RWPE1 (cell line): Measurements from ENCODE around the gene SFMBT2.
A peak's percentile ranks its signal among the peaks of the same experiment; 100 is the strongest.
"Not testable (repeated sequence)": the region's sequence is repeated elsewhere in the genome, so short reads cannot be mapped to it uniquely, and the experiment has no call there.

Source experiments
- CTCF ChIA-PET: fragments of 350-600 bp; sonication (Branson Sonifier 250); formaldehyde crosslinking; extraction: SDS; loops from one replicate; lab custom pipeline; 2021; lab: Yijun Ruan, JAX
- POLR2A ChIA-PET: fragments of 400-600 bp; formaldehyde crosslinking; extraction: SDS; loops from one replicate; lab custom pipeline; 2020; ENCODE audit warnings: antibody characterized with exemption; ENCODE audit not compliant: low non-redundant PET; lab: Yijun Ruan, JAX
- DNase-seq: peaks from one replicate; pipeline ENCODE4 v3.0.0; 2012; ENCODE audit warnings: low spot score
- H3K27ac ChIP-seq: fragments of 450-650 bp; 2 replicates; pipeline ENCODE4 v1.5.1; 2017
- TF ChIP-seq, protein P1 (sequence below): fragments of 450-650 bp; conservative IDR thresholded peaks from 2 replicates; pipeline ENCODE4 v1.5.1; 2017; ENCODE audit warnings: low read depth, mild to moderate bottlenecking

The SFMBT2 gene

GRCh38 chr10:7304110-7304509 lies 106.7 kb downstream of the SFMBT2 start:
- no peak for DNase-seq
- CTCF ChIA-PET, result no interaction called here
- H3K27ac ChIP-seq, result 0 out of 2 replicates have a peak overlapping the region, but pooled peaks have one; percentile 24
- TF ChIP-seq, protein P1, sequence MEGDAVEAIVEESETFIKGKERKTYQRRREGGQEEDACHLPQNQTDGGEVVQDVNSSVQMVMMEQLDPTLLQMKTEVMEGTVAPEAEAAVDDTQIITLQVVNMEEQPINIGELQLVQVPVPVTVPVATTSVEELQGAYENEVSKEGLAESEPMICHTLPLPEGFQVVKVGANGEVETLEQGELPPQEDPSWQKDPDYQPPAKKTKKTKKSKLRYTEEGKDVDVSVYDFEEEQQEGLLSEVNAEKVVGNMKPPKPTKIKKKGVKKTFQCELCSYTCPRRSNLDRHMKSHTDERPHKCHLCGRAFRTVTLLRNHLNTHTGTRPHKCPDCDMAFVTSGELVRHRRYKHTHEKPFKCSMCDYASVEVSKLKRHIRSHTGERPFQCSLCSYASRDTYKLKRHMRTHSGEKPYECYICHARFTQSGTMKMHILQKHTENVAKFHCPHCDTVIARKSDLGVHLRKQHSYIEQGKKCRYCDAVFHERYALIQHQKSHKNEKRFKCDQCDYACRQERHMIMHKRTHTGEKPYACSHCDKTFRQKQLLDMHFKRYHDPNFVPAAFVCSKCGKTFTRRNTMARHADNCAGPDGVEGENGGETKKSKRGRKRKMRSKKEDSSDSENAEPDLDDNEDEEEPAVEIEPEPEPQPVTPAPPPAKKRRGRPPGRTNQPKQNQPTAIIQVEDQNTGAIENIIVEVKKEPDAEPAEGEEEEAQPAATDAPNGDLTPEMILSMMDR, result no peak
- POLR2A ChIA-PET, result no interaction called here

GRCh38 chr10:7302930-7303557 lies 107.8 kb downstream of the SFMBT2 start:
- no peak overlapping the region for H3K27ac ChIP-seq
- TF ChIP-seq, protein P1, result no peak
- ChIA-PET CTCF (interaction anchor here (1.2 kb wide), 1 partner anchor 182 kb away, joined by 3 read pairs; no protein-coding TSS in a partner anchor), POLR2A (no interaction called here)
- DNase-seq, result no peak

- POLR2A ChIA-PET, result no interaction called here
- peak; percentile 87 for DNase-seq
- TF ChIP-seq, protein P1, result no peak
- CTCF ChIA-PET, result interaction anchor here (1.2 kb wide), 1 partner anchor 181 kb away, joined by 3 read pairs; no protein-coding TSS in a partner anchor
- H3K27ac ChIP-seq, result no peak overlapping the region
Observed at GRCh38 chr10:7302392-7302906, 108.4 kb downstream of the SFMBT2 start.

DNA sequence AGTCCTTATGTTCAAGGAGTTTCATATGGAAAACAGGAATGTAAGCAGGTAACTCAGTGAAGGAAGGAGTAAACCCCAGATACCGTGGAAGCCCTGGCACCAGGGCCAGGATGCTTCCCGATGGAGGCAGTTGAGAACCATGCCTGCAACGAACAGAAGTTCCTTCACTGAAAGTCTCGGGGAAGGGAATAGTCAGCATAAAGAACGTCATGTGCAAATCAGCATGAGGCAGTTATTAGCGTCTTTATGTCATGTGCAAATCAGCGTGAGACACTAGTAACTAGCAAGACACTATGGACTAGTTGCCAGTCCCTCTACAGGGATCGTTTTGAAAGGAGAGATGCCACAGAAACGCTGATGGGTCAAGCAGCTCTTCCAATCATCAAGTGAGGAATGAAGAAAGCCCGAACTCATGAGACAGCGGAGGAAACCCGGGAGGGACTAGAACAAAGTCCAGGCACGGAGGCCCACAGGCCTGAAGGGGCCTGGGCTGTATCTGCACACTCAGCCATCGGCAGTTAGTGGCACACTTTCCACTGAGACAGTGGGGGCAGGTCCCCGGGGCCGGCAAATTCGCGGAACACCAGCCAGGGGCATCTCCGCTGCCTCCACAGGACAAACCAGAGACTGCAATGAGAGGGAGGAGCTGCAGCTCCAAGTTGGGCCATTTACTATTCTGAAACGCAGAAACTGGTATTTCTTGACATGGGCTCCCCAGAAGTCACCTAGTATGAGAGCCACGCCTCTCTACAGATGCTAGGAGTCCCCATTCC lies 109.6 kb downstream of the SFMBT2 start:
- no peak for DNase-seq

GRCh38 chr10:7300384-7300971 lies 110.4 kb downstream of the SFMBT2 start:
- CTCF ChIA-PET, result no interaction called here
- POLR2A ChIA-PET, result no interaction called here
- TF ChIP-seq, protein P1, result no peak
- no peak overlapping the region for H3K27ac ChIP-seq
- DNase-seq, result peak; percentile 12

More for the DNA sequence above, 109.6 kb downstream of the SFMBT2 start:
- H3K27ac ChIP-seq, result no peak overlapping the region
- TF ChIP-seq, protein P1, result no peak
- ChIA-PET CTCF (interaction anchor here (0.5 kb wide), 1 partner anchor 523 kb away, joined by 3 read pairs; no protein-coding TSS in a partner anchor), POLR2A (no interaction called here)

- DNase-seq, H3K27ac ChIP-seq, POLR2A ChIA-PET, CTCF ChIA-PET: not testable (repeated sequence)
Observed at GRCh38 chr10:7299601-7300325, 111.1 kb downstream of the SFMBT2 start.
